OCI-LY1 (cell line): ENCODE measurements around the gene MTFMT.

Source experiments
- H2AFZ ChIP-seq: fragments of 200-600 bp; sonication (generic), shearing (Covaris generic); 2 replicates; pipeline ENCODE4 v1.6.0; 2014; ENCODE audit warnings: antibody characterized with exemption, mild to moderate bottlenecking, low read length
- H3F3A ChIP-seq: fragments of 200-600 bp; sonication (generic), shearing (Covaris generic); 2 replicates; pipeline ENCODE4 v1.6.0; 2014; ENCODE audit warnings: mild to moderate bottlenecking, antibody characterized with exemption, low read length, moderate library complexity; ENCODE audit not compliant: insufficient read depth
- H3K27ac ChIP-seq: fragments of 200-600 bp; sonication (generic); 2 replicates; pipeline ENCODE4 v1.5.1; 2014; ENCODE audit warnings: low read length, mixed run types, mild to moderate bottlenecking, low read depth; ENCODE audit not compliant: poor library complexity, severe bottlenecking
- H3K27me3 ChIP-seq: fragments of 200-600 bp; sonication (generic); 2 replicates; pipeline ENCODE4 v1.6.0; 2014; ENCODE audit warnings: antibody characterized with exemption, mild to moderate bottlenecking, low read length, moderate library complexity; ENCODE audit not compliant: insufficient read depth
- H3K36me3 ChIP-seq: fragments of 200-600 bp; sonication (generic); 2 replicates; pipeline ENCODE4 v1.6.1; 2014; ENCODE audit warnings: mild to moderate bottlenecking, antibody characterized with exemption, low read length, moderate library complexity, mixed read lengths; ENCODE audit not compliant: insufficient read depth
- H3K4me1 ChIP-seq: fragments of 200-600 bp; sonication (generic); 2 replicates; pipeline ENCODE4 v1.5.1; 2014; ENCODE audit warnings: mild to moderate bottlenecking, low read length, moderate library complexity; ENCODE audit not compliant: insufficient read depth, severe bottlenecking
- H3K4me2 ChIP-seq: fragments of 200-600 bp; sonication (generic), shearing (Covaris generic); 2 replicates; pipeline ENCODE4 v1.6.1; 2014; ENCODE audit warnings: low read length
- H3K4me3 ChIP-seq: fragments of 200-600 bp; sonication (generic); 2 replicates; pipeline ENCODE4 v1.5.1; 2014; ENCODE audit warnings: low read length, low read depth, mild to moderate bottlenecking, mixed read lengths; ENCODE audit not compliant: poor library complexity, severe bottlenecking
- H3K79me2 ChIP-seq: fragments of 200-600 bp; shearing (Covaris generic); 2 replicates; pipeline ENCODE4 v1.6.1; 2016; ENCODE audit warnings: mixed run types, low read length, mixed read lengths; ENCODE audit not compliant: insufficient read depth
- H3K9ac ChIP-seq: fragments of 200-600 bp; sonication (generic), shearing (Covaris generic); 2 replicates; pipeline ENCODE4 v1.6.1; 2014; ENCODE audit warnings: mild to moderate bottlenecking, low read length, mixed read lengths
- H3K9me2 ChIP-seq: fragments of 200-600 bp; sonication (generic), shearing (Covaris generic); 2 replicates; pipeline ENCODE4 v1.6.1; 2014; ENCODE audit warnings: low read depth, mild to moderate bottlenecking, low read length, mixed read lengths
- H3K9me3 ChIP-seq: fragments of 200-600 bp; shearing (Covaris generic); 2 replicates; pipeline ENCODE4 v1.6.1; 2014; ENCODE audit warnings: low read length, mixed read lengths
- H4K20me1 ChIP-seq: fragments of 200-600 bp; sonication (generic), shearing (Covaris generic); 2 replicates; pipeline ENCODE4 v1.6.0; 2016; ENCODE audit warnings: mild to moderate bottlenecking, low read length; ENCODE audit not compliant: insufficient read depth
- EZH2 ChIP-seq: fragments of 200-600 bp; sonication (generic), shearing (Covaris generic); IDR thresholded peaks from 2 replicates; pipeline ENCODE4 v1.8.0; 2017; ENCODE audit warnings: borderline replicate concordance, mixed run types, mild to moderate bottlenecking, antibody characterized with exemption, low read length, moderate library complexity, mixed read lengths
- TF ChIP-seq, protein P1 (sequence below): fragments of 200-600 bp; sonication (generic), shearing (Covaris generic); IDR thresholded peaks from 2 replicates; pipeline ENCODE4 v1.5.1; 2017; ENCODE audit warnings: mild to moderate bottlenecking, antibody characterized with exemption, low read length, moderate library complexity, mixed read lengths

Gene MTFMT

DNA sequence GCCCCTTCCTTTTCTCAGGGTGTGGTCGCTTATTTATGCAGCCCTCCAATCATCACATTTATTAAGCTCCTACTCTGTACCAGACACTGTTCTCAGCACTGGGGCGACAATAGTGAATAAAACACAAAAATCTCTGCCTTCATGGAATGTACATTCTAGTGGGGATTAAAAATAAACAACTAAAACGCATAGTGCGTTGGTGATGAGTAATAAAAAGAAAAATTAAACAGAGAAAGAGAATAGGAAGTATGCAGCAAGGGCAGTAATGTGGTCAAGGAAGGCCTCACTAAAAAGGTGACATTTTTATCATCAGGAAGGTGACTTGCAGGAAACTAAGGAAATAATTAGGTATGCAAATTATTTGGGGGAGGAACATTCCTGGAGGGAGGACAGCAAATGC, 20.8 kb upstream of the MTFMT start:
- Histone ChIP-seq H4K20me1 (no peaks in the 10 kb centered on the region), H3K9ac (no peak overlapping the region), H3K36me3 (no peaks in the 10 kb centered on the region), H3K9me3 (no peaks in the 10 kb centered on the region), H3K4me2 (no peak overlapping the region), H3K27ac (no peak overlapping the region), H3K9me2 (no peaks in the 10 kb centered on the region), H3K27me3 (no peaks in the 10 kb centered on the region), H3K4me3 (no peak overlapping the region), H3F3A (no peaks in the 10 kb centered on the region), H3K79me2 (no peaks in the 10 kb centered on the region), H2AFZ (no peak overlapping the region), H3K4me1 (peaks cover 12% of the 10 kb centered on the region)
- TF ChIP-seq, protein P1, sequence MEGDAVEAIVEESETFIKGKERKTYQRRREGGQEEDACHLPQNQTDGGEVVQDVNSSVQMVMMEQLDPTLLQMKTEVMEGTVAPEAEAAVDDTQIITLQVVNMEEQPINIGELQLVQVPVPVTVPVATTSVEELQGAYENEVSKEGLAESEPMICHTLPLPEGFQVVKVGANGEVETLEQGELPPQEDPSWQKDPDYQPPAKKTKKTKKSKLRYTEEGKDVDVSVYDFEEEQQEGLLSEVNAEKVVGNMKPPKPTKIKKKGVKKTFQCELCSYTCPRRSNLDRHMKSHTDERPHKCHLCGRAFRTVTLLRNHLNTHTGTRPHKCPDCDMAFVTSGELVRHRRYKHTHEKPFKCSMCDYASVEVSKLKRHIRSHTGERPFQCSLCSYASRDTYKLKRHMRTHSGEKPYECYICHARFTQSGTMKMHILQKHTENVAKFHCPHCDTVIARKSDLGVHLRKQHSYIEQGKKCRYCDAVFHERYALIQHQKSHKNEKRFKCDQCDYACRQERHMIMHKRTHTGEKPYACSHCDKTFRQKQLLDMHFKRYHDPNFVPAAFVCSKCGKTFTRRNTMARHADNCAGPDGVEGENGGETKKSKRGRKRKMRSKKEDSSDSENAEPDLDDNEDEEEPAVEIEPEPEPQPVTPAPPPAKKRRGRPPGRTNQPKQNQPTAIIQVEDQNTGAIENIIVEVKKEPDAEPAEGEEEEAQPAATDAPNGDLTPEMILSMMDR, result no peak
- no peak for TF ChIP-seq EZH2

DNA sequence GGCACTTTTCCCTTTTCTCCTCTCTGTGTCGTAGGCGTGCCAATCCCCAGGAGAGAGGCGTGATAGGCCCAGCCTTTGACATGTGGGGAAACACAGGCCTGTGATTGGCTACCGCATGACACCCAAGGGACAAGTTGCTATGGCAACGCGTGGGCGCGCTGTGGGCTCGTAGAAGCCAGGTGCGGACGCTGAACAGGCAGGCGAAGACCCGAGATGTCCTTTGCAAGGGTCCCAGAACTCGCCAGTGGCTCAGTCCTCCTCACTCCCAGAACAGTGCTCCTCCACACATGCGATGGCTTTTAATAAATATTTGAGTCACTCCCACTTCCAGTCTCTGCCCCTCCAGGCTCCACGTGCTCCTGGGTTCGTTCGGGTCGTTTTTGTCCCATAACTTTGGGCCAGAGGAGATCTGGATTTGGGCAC, 20.0 kb upstream of the MTFMT start:
- Histone ChIP-seq H4K20me1 (no peaks in the 10 kb centered on the region), H2AFZ (no peak overlapping the region), H3K27ac (no peak overlapping the region), H3K9me3 (no peaks in the 10 kb centered on the region), H3K27me3 (no peaks in the 10 kb centered on the region), H3F3A (no peaks in the 10 kb centered on the region), H3K79me2 (no peaks in the 10 kb centered on the region), H3K9ac (no peak overlapping the region), H3K9me2 (no peaks in the 10 kb centered on the region), H3K36me3 (no peaks in the 10 kb centered on the region), H3K4me1 (peaks cover 12% of the 10 kb centered on the region), H3K4me3 (peak overlapping the region; percentile 38), H3K4me2 (peak overlapping the region; percentile 65)
- TF ChIP-seq, protein P1, result no peak
- no peak for TF ChIP-seq EZH2

DNA sequence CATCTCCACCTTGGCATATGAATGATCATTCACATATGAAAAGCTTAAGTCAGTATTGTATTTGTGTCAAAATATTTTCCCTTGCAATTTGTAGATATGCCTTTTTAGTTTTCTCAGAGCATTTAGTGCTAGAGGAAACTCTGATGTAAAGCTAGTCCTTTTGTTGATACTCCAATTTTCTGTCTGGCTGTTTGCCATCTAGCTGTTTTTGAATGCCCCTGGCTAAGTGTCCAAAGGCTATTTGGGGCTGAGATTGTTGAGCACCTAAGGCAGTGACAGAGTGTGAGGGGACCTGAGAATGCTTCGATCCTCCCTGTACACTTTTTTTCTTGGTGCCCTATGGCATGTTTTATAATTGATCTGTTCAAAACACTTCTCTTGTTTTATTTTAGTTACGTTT, 18.8 kb upstream of the MTFMT start:
- Histone ChIP-seq H3K9ac (no peak overlapping the region), H3K9me2 (no peaks in the 10 kb centered on the region), H3K27ac (no peak overlapping the region), H4K20me1 (no peaks in the 10 kb centered on the region), H2AFZ (no peak overlapping the region), H3K4me3 (no peak overlapping the region), H3F3A (no peaks in the 10 kb centered on the region), H3K4me1 (peaks cover 12% of the 10 kb centered on the region), H3K27me3 (no peaks in the 10 kb centered on the region), H3K79me2 (no peaks in the 10 kb centered on the region), H3K4me2 (no peak overlapping the region), H3K36me3 (no peaks in the 10 kb centered on the region), H3K9me3 (no peaks in the 10 kb centered on the region)
- TF ChIP-seq EZH2, result no peak
- TF ChIP-seq, protein P1, result no peak
